HEK293 (cell line): ENCODE data around the gene CEP43.

Experiments
- CTCF ChIA-PET: fragments of 350-600 bp; formaldehyde crosslinking; extraction: SDS; loops from one replicate; lab custom pipeline; 2021; ENCODE audit warnings: antibody characterized with exemption; lab: Yijun Ruan, JAX
- POLR2A ChIA-PET: fragments of 300-600 bp; formaldehyde crosslinking; extraction: SDS; loops from one replicate; lab custom pipeline; 2020; ENCODE audit warnings: antibody characterized with exemption, inconsistent platforms; lab: Yijun Ruan, JAX
- H3K27ac ChIP-seq: fragments of 200-500 bp; sonication (Bioruptor generic); 2 replicates; pipeline ENCODE4 v1.5.1; 2014; ENCODE audit warnings: low read depth, low read length, control low read depth, inconsistent platforms; ENCODE audit errors: extremely low read depth
- H3K36me3 ChIP-seq, 2 experiments: fragments of 200-500 bp in 1 of 2; sonication (Bioruptor generic) in 1 of 2; 1 replicate in 1 of 2; 2 replicates in 1 of 2; pipeline ENCODE4 v1.5.1; 2014 to 2017; ENCODE audit warnings: inconsistent platforms in 2 of 2, low read length in 2 of 2; ENCODE audit not compliant: control insufficient read depth in 2 of 2, insufficient read depth in 1 of 2
- H3K4me1 ChIP-seq: fragments of 200-500 bp; sonication (Bioruptor generic); 2 replicates; pipeline ENCODE4 v1.5.1; 2014; ENCODE audit warnings: mild to moderate bottlenecking, low read length, inconsistent platforms; ENCODE audit not compliant: control insufficient read depth, insufficient read depth
- H3K4me3 ChIP-seq: 2 replicates; pipeline ENCODE4 v1.5.1; 2011; ENCODE audit warnings: low read depth, mild to moderate bottlenecking, control low read depth, low read length, moderate library complexity
- H3K9me3 ChIP-seq: fragments of 200-500 bp; sonication (Bioruptor generic); 2 replicates; pipeline ENCODE4 v1.5.1; 2014; ENCODE audit warnings: low read depth, low read length, inconsistent platforms; ENCODE audit not compliant: control insufficient read depth, insufficient read depth
- AEBP2 ChIP-seq: fragments of 450-650 bp; formaldehyde crosslinking; IDR thresholded peaks from 2 replicates; pipeline ENCODE4 v1.5.1; 2016; ENCODE audit warnings: missing biosample characterization, missing genetic modification characterization, borderline replicate concordance
- KLF7 ChIP-seq: fragments of 450-650 bp; formaldehyde crosslinking; IDR thresholded peaks from 2 replicates; pipeline ENCODE4 v1.5.1; 2016; ENCODE audit warnings: missing biosample characterization, missing genetic modification characterization, borderline replicate concordance
- MYNN ChIP-seq: fragments of 450-650 bp; formaldehyde crosslinking; IDR thresholded peaks from 2 replicates; pipeline ENCODE4 v1.5.1; 2016; ENCODE audit warnings: missing biosample characterization, missing genetic modification characterization, borderline replicate concordance
- YY2 ChIP-seq: fragments of 450-650 bp; formaldehyde crosslinking; IDR thresholded peaks from 2 replicates; pipeline ENCODE4 v1.5.1; 2016; ENCODE audit warnings: missing biosample characterization, missing genetic modification characterization
- ZBTB44 ChIP-seq: fragments of 450-650 bp; IDR thresholded peaks from 2 replicates; pipeline ENCODE4 v1.5.1; 2018; ENCODE audit warnings: missing biosample characterization, mild to moderate bottlenecking, missing genetic modification characterization
- ZFP37 ChIP-seq: fragments of 450-650 bp; formaldehyde crosslinking; IDR thresholded peaks from 2 replicates; pipeline ENCODE4 v1.5.1; 2016; ENCODE audit warnings: missing biosample characterization, missing genetic modification characterization
- ZNF148 ChIP-seq: fragments of 450-650 bp; formaldehyde crosslinking; IDR thresholded peaks from 2 replicates; pipeline ENCODE4 v1.5.0; 2017; ENCODE audit warnings: missing biosample characterization, missing genetic modification characterization, borderline replicate concordance
- ZNF426 ChIP-seq: fragments of 450-650 bp; formaldehyde crosslinking; IDR thresholded peaks from 2 replicates; pipeline ENCODE4 v1.5.1; 2017; ENCODE audit warnings: missing biosample characterization, missing genetic modification characterization, mild to moderate bottlenecking, inconsistent platforms, moderate library complexity
- ZNF473 ChIP-seq: fragments of 450-650 bp; formaldehyde crosslinking; IDR thresholded peaks from 2 replicates; pipeline ENCODE4 v1.5.1; 2017; ENCODE audit warnings: missing biosample characterization, missing genetic modification characterization
- ZNF621 ChIP-seq: fragments of 450-650 bp; formaldehyde crosslinking; IDR thresholded peaks from 2 replicates; pipeline ENCODE4 v1.5.1; 2017; ENCODE audit warnings: missing biosample characterization, missing genetic modification characterization
- ZNF747 ChIP-seq: fragments of 450-650 bp; formaldehyde crosslinking; IDR thresholded peaks from 2 replicates; pipeline ENCODE4 v1.5.1; 2016; ENCODE audit warnings: missing biosample characterization, missing genetic modification characterization
- ZNF76 ChIP-seq: fragments of 450-650 bp; formaldehyde crosslinking; IDR thresholded peaks from 2 replicates; pipeline ENCODE4; 2016; ENCODE audit warnings: low read depth, missing biosample characterization, missing genetic modification characterization, borderline replicate concordance
- ZNF791 ChIP-seq: fragments of 450-650 bp; formaldehyde crosslinking; IDR thresholded peaks from 2 replicates; pipeline ENCODE4 v1.5.1; 2016; ENCODE audit warnings: missing biosample characterization, missing genetic modification characterization

The CEP43 gene

GRCh38 chr6:166966268-166966667, 32.9 kb upstream of the CEP43 start:
- H3K4me3 ChIP-seq, result no peak overlapping the region
- no peaks in the 10 kb centered on the region; the same call in 1 of the 2 replicates for H3K9me3 ChIP-seq
- H3K4me1 ChIP-seq, result no peaks in the 10 kb centered on the region
- TF ChIP-seq ZNF747 (no peak), MYNN (tag by site-specific recombination) (peak; percentile 58; the same call in 1 of the 2 replicates), ZNF621 (tag by site-specific recombination) (no peak)
- H3K36me3 ChIP-seq, result peaks cover 0 to 6% of the 10 kb centered on the region in 2 experiments; a peak in 1 of 3 replicates
- POLR2A ChIA-PET, result no interaction called here
- no peak overlapping the region for H3K27ac ChIP-seq
- CTCF ChIA-PET, result no interaction called here

- H3K9me3 ChIP-seq, result no peaks in the 10 kb centered on the region; the same call in 1 of the 2 replicates
- CTCF ChIA-PET, result interaction anchor here (1.1 kb wide), 1 partner anchor 21 kb away, joined by 4 read pairs; no protein-coding TSS in a partner anchor
- H3K4me3 ChIP-seq, result no peak overlapping the region
- TF ChIP-seq ZBTB44 (tag by site-specific recombination) (no peak), ZFP37 (no peak), KLF7 (tag by site-specific recombination) (no peak), ZNF747 (no peak), ZNF426 (tag by site-specific recombination) (no peak), YY2 (tag by site-specific recombination) (no peak), AEBP2 (no peak), ZNF791 (no peak), ZNF76 (no peak), ZNF473 (tag by site-specific recombination) (no peak)
- TF ChIP-seq, all 188 proteins: peak for 0
- peaks cover 0 to 15% of the 10 kb centered on the region in 2 experiments; a peak in 1 of 3 replicates for H3K36me3 ChIP-seq
- POLR2A ChIA-PET, result no interaction called here
- H3K4me1 ChIP-seq, result no peaks in the 10 kb centered on the region
- no peak overlapping the region for H3K27ac ChIP-seq
These were observed 29.7 kb upstream of the CEP43 start for GRCh38 chr6:166969390-166970002.

GRCh38 chr6:166970091-166970490, 29.1 kb upstream of the CEP43 start:
- POLR2A ChIA-PET, result no interaction called here
- H3K9me3 ChIP-seq, result no peaks in the 10 kb centered on the region; the same call in 1 of the 2 replicates
- H3K4me3 ChIP-seq, result no peak overlapping the region
- no peak for TF ChIP-seq ZNF148 (tag by site-specific recombination)
- no peak overlapping the region for H3K27ac ChIP-seq
- peaks cover 0 to 20% of the 10 kb centered on the region in 2 experiments; a peak in 1 of 3 replicates for H3K36me3 ChIP-seq
- CTCF ChIA-PET, result interaction anchor here (1.1 kb wide), 1 partner anchor 20 kb away, joined by 4 read pairs; no protein-coding TSS in a partner anchor
- H3K4me1 ChIP-seq, result no peaks in the 10 kb centered on the region
